ENCODE results near the gene METTL8.

METTL8 gene

DNA sequence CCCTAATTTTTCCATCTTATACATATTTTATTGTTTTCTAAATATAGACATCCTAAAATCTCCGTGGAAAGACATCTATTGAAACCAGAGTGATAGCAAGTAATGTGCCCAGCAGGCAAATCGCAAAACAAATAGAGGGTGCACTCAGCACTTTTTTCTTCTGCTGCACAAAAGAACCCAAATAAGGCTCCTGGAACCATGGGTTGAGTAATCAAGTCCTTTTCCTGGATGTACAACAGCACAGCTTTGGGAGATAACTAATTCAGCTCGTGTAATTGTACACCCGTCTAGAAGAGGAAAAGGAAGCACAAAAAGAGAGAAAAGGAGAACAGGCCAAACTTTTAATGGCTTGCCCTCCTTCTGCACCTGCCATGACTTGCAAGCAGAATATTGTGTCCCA lies 146.2 kb downstream of the METTL8 start:
- H3K9ac ChIP-seq (ENCODE audit: low read length): no peak overlapping the region
- no peak overlapping the region for H4K8ac ChIP-seq (ENCODE audit: low read depth, low read length)
- H2BK5ac ChIP-seq (ENCODE audit: low read length): no peak overlapping the region
- no peak overlapping the region for H3K4ac ChIP-seq (ENCODE audit: low read depth, low read length)
- no peak overlapping the region for H4K5ac ChIP-seq (ENCODE audit: low read length)
- H3K56ac ChIP-seq (ENCODE audit: low read length): no peak overlapping the region
- WGBS (ENCODE audit: extremely low coverage, insufficient coverage, low lambda C conversion rate): no CpG with 5 or more reads among the region's 4 CpGs
- no peaks in the 10 kb centered on the region for H3K79me1 ChIP-seq (ENCODE audit: low read length)
- peak overlapping the region; percentile 61 for H2BK120ac ChIP-seq (ENCODE audit: low read depth, low read length)
- H2BK15ac ChIP-seq (replicated peaks; ENCODE audit: low read depth): no peak overlapping the region
- no peak for DNase-seq
- no peaks in the 10 kb centered on the region for H3K27me3 ChIP-seq (ENCODE audit: insufficient read depth, low read length, poor library complexity)
- H3K4me2 ChIP-seq (ENCODE audit: low read length): no peak overlapping the region
- no peak overlapping the region for H3K27ac ChIP-seq (ENCODE audit: low read depth, low read length)
- H3K23ac ChIP-seq (ENCODE audit: low read length): no peak overlapping the region
- H2AK5ac ChIP-seq (ENCODE audit: low read length): no peak overlapping the region
- no peak overlapping the region for H3K4me3 ChIP-seq (ENCODE audit: low read length)
- H3K18ac ChIP-seq (ENCODE audit: low read length): no peak overlapping the region
- no peaks in the 10 kb centered on the region for H3K79me2 ChIP-seq (ENCODE audit: control insufficient read depth, insufficient read depth, low read length)
- H3K36me3 ChIP-seq (ENCODE audit: control insufficient read depth, insufficient read depth, low read length): no peaks in the 10 kb centered on the region
- H3K4me1 ChIP-seq (ENCODE audit: control insufficient read depth, low read depth, low read length): no peaks in the 10 kb centered on the region

DNA sequence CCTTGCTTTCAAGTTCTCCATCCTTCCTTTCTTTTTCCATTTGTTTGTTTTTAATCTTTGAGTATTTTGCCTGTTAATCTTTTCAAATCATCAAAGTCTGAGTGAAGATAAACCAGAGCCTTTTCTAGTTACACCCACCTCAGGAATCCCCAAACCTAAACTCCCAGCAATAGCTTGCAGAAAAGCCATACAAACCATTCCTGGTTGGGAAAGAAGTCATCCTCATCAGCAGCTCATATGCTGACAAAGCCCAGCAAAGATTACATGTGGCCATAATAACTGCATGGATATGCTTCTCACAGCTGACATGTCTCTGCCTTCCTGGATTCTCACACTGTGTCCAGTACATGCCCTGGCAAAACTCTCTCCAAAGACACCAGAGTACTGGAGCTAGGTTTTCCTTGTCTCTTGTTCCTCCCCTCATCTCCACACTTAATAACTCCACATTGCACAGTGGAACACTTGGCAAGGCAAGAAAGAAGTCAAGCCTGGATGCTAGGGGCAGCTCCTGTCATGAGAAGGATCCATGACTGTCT lies 146.7 kb downstream of the METTL8 start:
- H2BK120ac ChIP-seq (ENCODE audit: low read depth, low read length): no peak overlapping the region
- H2BK5ac ChIP-seq (ENCODE audit: low read length): no peak overlapping the region
- H3K27me3 ChIP-seq (ENCODE audit: insufficient read depth, low read length, poor library complexity): no peaks in the 10 kb centered on the region
- no peak overlapping the region for H4K5ac ChIP-seq (ENCODE audit: low read length)
- H3K4me3 ChIP-seq (ENCODE audit: low read length): no peak overlapping the region
- H3K36me3 ChIP-seq (ENCODE audit: control insufficient read depth, insufficient read depth, low read length): no peaks in the 10 kb centered on the region
- no peak overlapping the region for H3K9ac ChIP-seq (ENCODE audit: low read length)
- H3K27ac ChIP-seq (ENCODE audit: low read depth, low read length): no peak overlapping the region
- no peak overlapping the region for H3K18ac ChIP-seq (ENCODE audit: low read length)
- peak overlapping the region; percentile 22 for H2AK5ac ChIP-seq (ENCODE audit: low read length)
- H4K8ac ChIP-seq (ENCODE audit: low read depth, low read length): no peak overlapping the region
- no peak for DNase-seq
- H3K23ac ChIP-seq (ENCODE audit: low read length): peak overlapping the region; percentile 35
- H3K4me1 ChIP-seq (ENCODE audit: control insufficient read depth, low read depth, low read length): no peaks in the 10 kb centered on the region
- no peak overlapping the region for H2BK15ac ChIP-seq (replicated peaks; ENCODE audit: low read depth)
- no peaks in the 10 kb centered on the region for H3K79me1 ChIP-seq (ENCODE audit: low read length)
- no peak overlapping the region for H3K56ac ChIP-seq (ENCODE audit: low read length)
- no peak overlapping the region for H3K4ac ChIP-seq (ENCODE audit: low read depth, low read length)
- H3K4me2 ChIP-seq (ENCODE audit: low read length): no peak overlapping the region
- no peaks in the 10 kb centered on the region for H3K79me2 ChIP-seq (ENCODE audit: control insufficient read depth, insufficient read depth, low read length)

DNA sequence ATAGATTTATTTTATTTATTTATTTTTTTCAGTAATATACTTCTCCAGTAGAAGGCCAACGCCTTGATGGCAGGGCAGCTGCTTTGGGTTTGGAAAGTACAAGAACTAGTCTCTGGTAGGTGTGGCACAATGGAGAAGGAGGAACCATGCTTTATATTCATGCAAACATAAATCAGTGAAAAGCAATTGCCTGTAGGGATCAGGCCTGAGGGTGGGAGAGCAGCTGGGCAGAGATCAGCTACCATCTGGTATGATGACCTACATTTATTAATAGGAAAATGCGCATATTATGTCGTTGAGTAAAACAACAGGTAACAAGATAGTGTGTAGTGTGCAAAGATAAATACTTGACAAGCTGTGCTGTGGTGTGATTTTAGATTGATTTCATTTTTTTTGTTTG lies 152.7 kb downstream of the METTL8 start:
- Histone ChIP-seq H3K4me1 (ENCODE audit: control insufficient read depth, low read depth, low read length) (no peaks in the 10 kb centered on the region), H3K18ac (ENCODE audit: low read length) (no peak overlapping the region), H3K36me3 (ENCODE audit: control insufficient read depth, insufficient read depth, low read length) (no peaks in the 10 kb centered on the region), H3K79me1 (ENCODE audit: low read length) (no peaks in the 10 kb centered on the region), H3K27me3 (ENCODE audit: insufficient read depth, low read length, poor library complexity) (no peaks in the 10 kb centered on the region), H2BK5ac (ENCODE audit: low read length) (no peak overlapping the region), H3K23ac (ENCODE audit: low read length) (no peak overlapping the region), H4K5ac (ENCODE audit: low read length) (no peak overlapping the region), H3K4me2 (ENCODE audit: low read length) (no peak overlapping the region), H3K9ac (ENCODE audit: low read length) (no peak overlapping the region), H2BK120ac (ENCODE audit: low read depth, low read length) (no peak overlapping the region), H4K8ac (ENCODE audit: low read depth, low read length) (no peak overlapping the region), H2BK15ac (replicated peaks; ENCODE audit: low read depth) (no peak overlapping the region), H2AK5ac (ENCODE audit: low read length) (no peak overlapping the region), H3K4me3 (ENCODE audit: low read length) (no peak overlapping the region), H3K56ac (ENCODE audit: low read length) (no peak overlapping the region), H3K27ac (ENCODE audit: low read depth, low read length) (no peak overlapping the region), H3K79me2 (ENCODE audit: control insufficient read depth, insufficient read depth, low read length) (no peaks in the 10 kb centered on the region), H3K4ac (ENCODE audit: low read depth, low read length) (no peak overlapping the region)
- WGBS (ENCODE audit: extremely low coverage, insufficient coverage, low lambda C conversion rate): no CpG with 5 or more reads among the region's 3 CpGs
- DNase-seq: no peak

DNA sequence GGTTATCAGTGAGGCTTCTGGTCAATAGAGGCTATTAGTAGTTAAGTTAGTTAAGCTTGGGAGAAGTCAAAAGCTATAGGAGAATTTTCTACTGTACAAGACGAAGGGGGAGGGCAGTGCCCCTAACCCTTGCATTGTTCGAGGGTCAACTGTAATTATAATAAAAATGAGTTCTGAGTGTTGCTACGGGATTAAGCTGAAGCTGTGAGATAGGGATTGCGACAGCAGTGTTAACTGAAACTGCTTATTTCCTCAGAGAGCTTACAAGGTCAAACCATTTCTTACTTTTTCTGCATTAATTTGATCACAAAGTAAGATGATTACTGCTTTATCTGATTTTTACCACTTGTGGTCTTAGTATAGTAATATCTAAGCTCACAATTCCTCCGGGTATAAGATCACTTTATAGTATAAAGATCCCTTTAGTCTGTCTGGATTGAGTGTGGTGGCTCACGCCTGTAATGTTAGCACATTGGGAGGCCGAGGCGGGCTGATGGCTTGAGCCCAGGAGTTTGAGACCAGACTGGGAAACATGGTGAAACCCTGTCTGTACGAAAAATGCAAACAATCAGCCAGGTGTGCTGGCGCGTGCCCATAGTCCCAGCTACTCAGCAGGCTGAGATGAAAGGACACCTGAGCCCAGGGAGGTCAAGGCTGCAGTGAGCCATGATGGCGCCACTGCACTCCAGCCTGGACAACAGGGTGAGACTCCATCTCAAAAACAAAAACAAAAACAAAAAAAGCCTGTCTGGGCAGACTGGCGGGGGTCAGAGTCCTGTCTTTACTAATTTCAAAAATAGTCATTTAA lies 153.6 kb downstream of the METTL8 start:
- Histone ChIP-seq H3K9ac (ENCODE audit: low read length) (no peak overlapping the region), H3K4ac (ENCODE audit: low read depth, low read length) (no peak overlapping the region), H3K56ac (ENCODE audit: low read length) (no peak overlapping the region), H3K36me3 (ENCODE audit: control insufficient read depth, insufficient read depth, low read length) (no peaks in the 10 kb centered on the region), H2BK15ac (replicated peaks; ENCODE audit: low read depth) (no peak overlapping the region), H3K4me1 (ENCODE audit: control insufficient read depth, low read depth, low read length) (no peaks in the 10 kb centered on the region), H4K8ac (ENCODE audit: low read depth, low read length) (no peak overlapping the region), H4K5ac (ENCODE audit: low read length) (no peak overlapping the region), H2BK120ac (ENCODE audit: low read depth, low read length) (no peak overlapping the region), H2AK5ac (ENCODE audit: low read length) (no peak overlapping the region), H3K18ac (ENCODE audit: low read length) (no peak overlapping the region), H3K4me2 (ENCODE audit: low read length) (no peak overlapping the region), H3K27me3 (ENCODE audit: insufficient read depth, low read length, poor library complexity) (no peaks in the 10 kb centered on the region), H2BK5ac (ENCODE audit: low read length) (no peak overlapping the region), H3K4me3 (ENCODE audit: low read length) (no peak overlapping the region), H3K23ac (ENCODE audit: low read length) (no peak overlapping the region), H3K79me2 (ENCODE audit: control insufficient read depth, insufficient read depth, low read length) (no peaks in the 10 kb centered on the region), H3K79me1 (ENCODE audit: low read length) (no peaks in the 10 kb centered on the region), H3K27ac (ENCODE audit: low read depth, low read length) (no peak overlapping the region)
- WGBS (ENCODE audit: extremely low coverage, insufficient coverage, low lambda C conversion rate): no CpG with 5 or more reads among the region's 13 CpGs
- DNase-seq: no peak

DNA sequence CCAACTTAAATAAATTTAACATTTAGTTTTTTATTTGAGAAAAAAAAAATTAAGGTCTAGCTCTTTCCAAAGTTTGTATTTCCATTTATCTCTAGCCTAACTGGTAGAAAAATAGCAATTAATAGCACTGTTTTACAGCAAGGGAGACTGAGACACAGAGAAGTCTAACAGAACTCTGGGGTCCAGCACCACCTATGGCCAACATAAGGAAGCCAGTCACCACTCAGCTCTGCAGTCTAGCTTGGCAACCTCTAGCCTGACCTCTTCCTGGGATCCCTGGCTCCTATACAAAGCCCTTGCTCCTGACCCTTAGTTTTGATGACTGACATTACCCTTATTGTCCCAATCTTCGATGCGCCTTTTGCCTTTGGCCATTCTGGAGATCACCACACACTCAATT lies 159.0 kb downstream of the METTL8 start:
- H3K27ac ChIP-seq (ENCODE audit: low read depth, low read length): no peak overlapping the region
- H2BK15ac ChIP-seq (replicated peaks; ENCODE audit: low read depth): no peak overlapping the region
- no peaks in the 10 kb centered on the region for H3K79me2 ChIP-seq (ENCODE audit: control insufficient read depth, insufficient read depth, low read length)

DNA sequence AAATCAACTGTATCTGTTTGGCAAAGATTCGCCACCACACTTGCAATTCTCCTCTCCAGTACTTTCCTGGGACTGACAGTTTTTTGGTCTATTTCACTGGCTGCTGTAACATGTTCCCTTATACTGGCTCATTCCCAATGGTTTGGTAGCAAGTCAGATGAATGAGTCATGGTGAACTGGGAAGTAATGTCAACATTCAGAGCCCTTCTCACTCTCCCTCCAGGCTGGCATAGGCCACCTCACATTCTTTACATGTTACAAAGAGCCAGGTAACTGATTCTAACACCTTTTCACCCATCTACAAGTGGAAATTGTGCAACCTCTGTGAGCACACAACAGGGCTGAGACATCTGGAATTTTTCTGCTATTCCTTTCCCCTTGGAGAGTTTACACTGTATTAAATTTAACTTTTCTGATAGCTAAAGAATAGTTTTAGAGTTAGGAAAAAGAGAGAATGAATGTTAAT lies 161.8 kb downstream of the METTL8 start:
- Histone ChIP-seq H2BK120ac (ENCODE audit: low read depth, low read length) (no peak overlapping the region), H3K23ac (ENCODE audit: low read length) (no peak overlapping the region), H3K4me2 (ENCODE audit: low read length) (no peak overlapping the region), H3K79me1 (ENCODE audit: low read length) (no peaks in the 10 kb centered on the region), H4K8ac (ENCODE audit: low read depth, low read length) (no peak overlapping the region), H3K9ac (ENCODE audit: low read length) (no peak overlapping the region), H2BK15ac (replicated peaks; ENCODE audit: low read depth) (no peak overlapping the region), H2AK5ac (ENCODE audit: low read length) (no peak overlapping the region), H4K5ac (ENCODE audit: low read length) (no peak overlapping the region), H3K56ac (ENCODE audit: low read length) (no peak overlapping the region), H3K4me1 (ENCODE audit: control insufficient read depth, low read depth, low read length) (peaks cover 5% of the 10 kb centered on the region), H3K4ac (ENCODE audit: low read depth, low read length) (no peak overlapping the region), H2BK5ac (ENCODE audit: low read length) (no peak overlapping the region), H3K18ac (ENCODE audit: low read length) (no peak overlapping the region), H3K36me3 (ENCODE audit: control insufficient read depth, insufficient read depth, low read length) (no peaks in the 10 kb centered on the region), H3K79me2 (ENCODE audit: control insufficient read depth, insufficient read depth, low read length) (no peaks in the 10 kb centered on the region), H3K4me3 (ENCODE audit: low read length) (no peak overlapping the region), H3K27ac (ENCODE audit: low read depth, low read length) (no peak overlapping the region), H3K27me3 (ENCODE audit: insufficient read depth, low read length, poor library complexity) (no peaks in the 10 kb centered on the region)
- no CpG with 5 or more reads among the region's 1 CpG for WGBS (ENCODE audit: extremely low coverage, insufficient coverage, low lambda C conversion rate)
- DNase-seq: peak; percentile 95

More for the DNA sequence above, 159.0 kb downstream of the METTL8 start:
- no peak overlapping the region for H3K56ac ChIP-seq (ENCODE audit: low read length)
- H3K23ac ChIP-seq (ENCODE audit: low read length): no peak overlapping the region
- H3K4me1 ChIP-seq (ENCODE audit: control insufficient read depth, low read depth, low read length): no peaks in the 10 kb centered on the region
- no peak overlapping the region for H3K18ac ChIP-seq (ENCODE audit: low read length)
- no peak overlapping the region for H3K9ac ChIP-seq (ENCODE audit: low read length)
- no peaks in the 10 kb centered on the region for H3K27me3 ChIP-seq (ENCODE audit: insufficient read depth, low read length, poor library complexity)
- H2AK5ac ChIP-seq (ENCODE audit: low read length): no peak overlapping the region
- no peak for DNase-seq
- H4K5ac ChIP-seq (ENCODE audit: low read length): no peak overlapping the region
- no peaks in the 10 kb centered on the region for H3K79me1 ChIP-seq (ENCODE audit: low read length)
- H3K4me2 ChIP-seq (ENCODE audit: low read length): no peak overlapping the region
- no peak overlapping the region for H2BK5ac ChIP-seq (ENCODE audit: low read length)
- H3K4ac ChIP-seq (ENCODE audit: low read depth, low read length): no peak overlapping the region
- no peaks in the 10 kb centered on the region for H3K36me3 ChIP-seq (ENCODE audit: control insufficient read depth, insufficient read depth, low read length)
- no peak overlapping the region for H4K8ac ChIP-seq (ENCODE audit: low read depth, low read length)
- H2BK120ac ChIP-seq (ENCODE audit: low read depth, low read length): no peak overlapping the region
- H3K4me3 ChIP-seq (ENCODE audit: low read length): no peak overlapping the region
- no CpG with 5 or more reads among the region's 2 CpGs for WGBS (ENCODE audit: extremely low coverage, insufficient coverage, low lambda C conversion rate)

Measured in mesendoderm (in vitro differentiated cells).